ENCODE data around the gene BAZ2B. TPM values are rescaled to one million over a fixed set of nuclear protein-coding genes. Genes with fewer than 3 reads are reported as not detected.

The BAZ2B gene
- total RNA-seq, 1 experiment from 2014 or later: 47.6 TPM

DNA sequence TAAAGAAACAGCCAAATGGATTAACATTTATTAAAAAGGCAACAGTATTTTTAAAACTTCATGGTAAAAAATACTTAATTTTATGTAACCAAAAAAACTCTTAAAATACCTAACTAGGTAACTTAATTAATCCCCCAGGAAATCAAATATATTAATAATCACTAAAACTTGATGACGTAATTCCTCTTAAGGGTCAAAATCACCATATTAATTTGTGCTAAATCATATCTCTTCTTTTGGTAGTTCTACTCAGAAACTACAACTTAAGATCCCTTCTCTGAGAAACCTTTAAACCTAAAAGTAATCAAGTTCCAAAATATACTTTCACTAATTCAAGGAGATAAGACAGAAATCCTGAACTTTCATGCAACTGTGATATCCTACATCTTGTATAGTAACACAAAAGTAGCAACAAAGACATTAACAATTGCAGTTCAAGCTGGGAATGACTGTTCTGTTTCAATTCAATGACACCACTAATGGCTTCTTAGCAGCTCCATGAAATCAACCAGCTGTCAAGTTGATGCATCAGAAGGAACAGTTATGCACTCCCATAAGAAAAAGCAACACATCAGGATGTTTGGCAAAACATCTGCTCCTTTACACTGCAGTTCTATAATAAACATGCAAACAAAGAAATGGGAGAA lies 4.0 kb downstream of the BAZ2B start:
- H3K27me3 ChIP-seq (replicated peaks; ENCODE audit: insufficient read depth, low read depth, low read length, poor library complexity): no peaks in the 10 kb centered on the region
- no peaks in the 10 kb centered on the region for H3K9me3 ChIP-seq (ENCODE audit: low read depth, low read length, poor library complexity, severe bottlenecking)
- peak; percentile 84 for DNase-seq (ENCODE audit: low spot score)
- no peak for TF ChIP-seq EZH2 (IDR thresholded peaks at IDR 0.05; ENCODE audit: borderline replicate concordance, low read depth, low read length, poor library complexity, severe bottlenecking)
- TF ChIP-seq, protein P1, sequence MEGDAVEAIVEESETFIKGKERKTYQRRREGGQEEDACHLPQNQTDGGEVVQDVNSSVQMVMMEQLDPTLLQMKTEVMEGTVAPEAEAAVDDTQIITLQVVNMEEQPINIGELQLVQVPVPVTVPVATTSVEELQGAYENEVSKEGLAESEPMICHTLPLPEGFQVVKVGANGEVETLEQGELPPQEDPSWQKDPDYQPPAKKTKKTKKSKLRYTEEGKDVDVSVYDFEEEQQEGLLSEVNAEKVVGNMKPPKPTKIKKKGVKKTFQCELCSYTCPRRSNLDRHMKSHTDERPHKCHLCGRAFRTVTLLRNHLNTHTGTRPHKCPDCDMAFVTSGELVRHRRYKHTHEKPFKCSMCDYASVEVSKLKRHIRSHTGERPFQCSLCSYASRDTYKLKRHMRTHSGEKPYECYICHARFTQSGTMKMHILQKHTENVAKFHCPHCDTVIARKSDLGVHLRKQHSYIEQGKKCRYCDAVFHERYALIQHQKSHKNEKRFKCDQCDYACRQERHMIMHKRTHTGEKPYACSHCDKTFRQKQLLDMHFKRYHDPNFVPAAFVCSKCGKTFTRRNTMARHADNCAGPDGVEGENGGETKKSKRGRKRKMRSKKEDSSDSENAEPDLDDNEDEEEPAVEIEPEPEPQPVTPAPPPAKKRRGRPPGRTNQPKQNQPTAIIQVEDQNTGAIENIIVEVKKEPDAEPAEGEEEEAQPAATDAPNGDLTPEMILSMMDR (conservative IDR thresholded peaks at IDR 0.05; ENCODE audit: low read depth, low read length): no peak
- POLR2A ChIA-PET (ENCODE audit: low non-redundant PET): interaction anchor here (0.6 kb wide), 1 partner anchor 145 kb away, joined by 3 read pairs; no protein-coding TSS in a partner anchor
- CTCF ChIA-PET: no interaction called here
- no TSS peak for BruUV-seq (replicated peaks)
- no peaks in the 10 kb centered on the region for H3K36me3 ChIP-seq (ENCODE audit: insufficient read depth, low read length, poor library complexity, severe bottlenecking)
- intact Hi-C loops (cut with micrococcal nuclease; ENCODE audit: unreplicated experiment): loop anchor here (10.0 kb wide), 1 partner anchor 328 kb away; the partner anchor contains the start of gene WDSUB1
- H3K27ac ChIP-seq (ENCODE audit: low read depth, low read length, poor library complexity, severe bottlenecking): peak overlapping the region; percentile 100
- H3K4me1 ChIP-seq (ENCODE audit: insufficient read depth, low read length, poor library complexity, severe bottlenecking): peaks cover 57% of the 10 kb centered on the region
- H3K4me3 ChIP-seq (ENCODE audit: low read depth, low read length, poor library complexity, severe bottlenecking): peak overlapping the region; percentile 27

DNA sequence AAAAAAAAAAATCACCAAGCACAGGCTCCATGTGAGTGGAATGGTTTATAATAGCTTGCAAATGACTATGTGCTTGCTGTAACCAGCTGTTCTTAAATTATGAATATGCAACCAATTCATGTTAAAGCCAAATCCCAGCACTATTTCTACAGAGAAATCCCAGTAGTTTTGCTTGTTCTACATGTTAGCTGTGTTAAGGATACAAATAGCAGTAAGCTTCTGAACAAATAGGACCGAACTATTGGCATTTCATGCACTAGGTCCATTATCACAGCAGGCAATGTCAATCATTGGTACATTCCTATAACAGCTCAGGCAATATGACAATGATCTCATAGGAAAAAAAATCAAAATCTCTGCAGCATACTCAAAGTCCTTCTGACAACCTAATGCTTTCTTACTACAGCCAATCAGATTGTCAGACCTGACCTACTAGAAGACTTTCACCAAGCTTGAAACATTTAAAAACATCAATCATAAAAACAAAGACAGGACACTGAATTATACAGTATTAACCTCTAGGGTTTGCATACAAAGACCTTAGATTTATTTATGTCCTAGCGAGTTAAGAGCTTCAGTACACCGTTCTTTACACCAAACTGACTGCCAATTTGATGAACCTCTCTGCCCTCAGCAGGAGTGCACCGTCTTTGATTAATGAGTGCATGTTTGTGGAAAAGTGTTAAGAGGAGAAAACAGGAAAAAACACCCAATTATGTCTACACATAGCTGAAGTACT lies 6.4 kb downstream of the BAZ2B start:
- no TSS peak for BruUV-seq (replicated peaks)
- ChIA-PET POLR2A (ENCODE audit: low non-redundant PET) (interaction anchor here (0.6 to 0.7 kb wide), 2 partner anchors 10 to 94 kb away, joined by 4 to 8 read pairs; no protein-coding TSS in a partner anchor), CTCF (no interaction called here)
- H3K4me3 ChIP-seq (ENCODE audit: low read depth, low read length, poor library complexity, severe bottlenecking): peak overlapping the region; percentile 12
- no peaks in the 10 kb centered on the region for H3K27me3 ChIP-seq (replicated peaks; ENCODE audit: insufficient read depth, low read depth, low read length, poor library complexity)
- H3K36me3 ChIP-seq (ENCODE audit: insufficient read depth, low read length, poor library complexity, severe bottlenecking): no peaks in the 10 kb centered on the region
- intact Hi-C loops (cut with micrococcal nuclease; ENCODE audit: unreplicated experiment): loop anchor here (10.0 kb wide), 1 partner anchor 325 kb away; the partner anchor contains the start of gene WDSUB1
- no peaks in the 10 kb centered on the region for H3K9me3 ChIP-seq (ENCODE audit: low read depth, low read length, poor library complexity, severe bottlenecking)
- TF ChIP-seq, protein P1 (conservative IDR thresholded peaks at IDR 0.05; ENCODE audit: low read depth, low read length): no peak
- no peak for TF ChIP-seq EZH2 (IDR thresholded peaks at IDR 0.05; ENCODE audit: borderline replicate concordance, low read depth, low read length, poor library complexity, severe bottlenecking)
- peaks cover 52% of the 10 kb centered on the region for H3K4me1 ChIP-seq (ENCODE audit: insufficient read depth, low read length, poor library complexity, severe bottlenecking)
- DNase-seq (ENCODE audit: low spot score): peak; percentile 67
- H3K27ac ChIP-seq (ENCODE audit: low read depth, low read length, poor library complexity, severe bottlenecking): peak overlapping the region; percentile 43

DNA sequence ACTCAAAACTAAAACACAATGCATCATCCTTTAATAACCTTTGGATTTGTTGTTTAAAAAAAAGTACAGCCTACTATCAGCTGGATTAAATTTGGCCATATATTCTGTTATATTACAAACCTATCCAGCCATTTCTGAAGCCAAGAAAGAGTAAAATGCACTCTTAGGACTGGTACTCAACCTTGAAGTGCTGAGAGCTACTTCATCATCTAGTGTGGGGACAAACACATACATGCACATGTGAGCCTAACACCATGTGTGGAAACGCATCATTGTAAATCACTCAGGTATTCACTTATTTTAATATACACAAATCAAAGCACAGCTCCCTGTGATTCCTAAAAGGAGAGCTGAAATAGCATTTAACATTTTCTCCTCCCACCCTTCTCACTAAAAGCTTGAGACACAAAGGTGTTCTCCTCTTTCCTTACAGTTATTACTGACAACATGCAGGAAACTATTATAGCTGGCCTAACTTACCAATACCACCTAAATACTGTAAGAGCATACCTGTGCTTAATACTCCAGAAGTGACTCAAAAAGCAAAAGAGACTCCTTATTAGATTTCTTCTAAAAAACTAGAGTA lies 7.5 kb downstream of the BAZ2B start:
- DNase-seq (ENCODE audit: low spot score): no peak
- Histone ChIP-seq H3K27ac (ENCODE audit: low read depth, low read length, poor library complexity, severe bottlenecking) (no peak overlapping the region), H3K4me1 (ENCODE audit: insufficient read depth, low read length, poor library complexity, severe bottlenecking) (peaks cover 49% of the 10 kb centered on the region), H3K9me3 (ENCODE audit: low read depth, low read length, poor library complexity, severe bottlenecking) (no peaks in the 10 kb centered on the region), H3K27me3 (replicated peaks; ENCODE audit: insufficient read depth, low read depth, low read length, poor library complexity) (no peaks in the 10 kb centered on the region), H3K36me3 (ENCODE audit: insufficient read depth, low read length, poor library complexity, severe bottlenecking) (no peaks in the 10 kb centered on the region), H3K4me3 (ENCODE audit: low read depth, low read length, poor library complexity, severe bottlenecking) (no peak overlapping the region)
- ChIA-PET POLR2A (ENCODE audit: low non-redundant PET) (interaction anchor here (0.7 kb wide), 1 partner anchor 93 kb away, joined by 8 read pairs; no protein-coding TSS in a partner anchor), CTCF (no interaction called here)
- intact Hi-C loops (cut with micrococcal nuclease; ENCODE audit: unreplicated experiment): no loop called here
- TF ChIP-seq EZH2 (IDR thresholded peaks at IDR 0.05; ENCODE audit: borderline replicate concordance, low read depth, low read length, poor library complexity, severe bottlenecking): no peak
- TF ChIP-seq, protein P1 (conservative IDR thresholded peaks at IDR 0.05; ENCODE audit: low read depth, low read length): no peak
- BruUV-seq (replicated peaks): no TSS peak
